HS-5 (cell line): Measurements from ENCODE around the gene MOCOS.

Experiments used
- DNase-seq: peaks from one replicate; pipeline ENCODE4 v3.0.0-alpha.2; 2012; ENCODE audit warnings: low read depth

Gene MOCOS

DNA sequence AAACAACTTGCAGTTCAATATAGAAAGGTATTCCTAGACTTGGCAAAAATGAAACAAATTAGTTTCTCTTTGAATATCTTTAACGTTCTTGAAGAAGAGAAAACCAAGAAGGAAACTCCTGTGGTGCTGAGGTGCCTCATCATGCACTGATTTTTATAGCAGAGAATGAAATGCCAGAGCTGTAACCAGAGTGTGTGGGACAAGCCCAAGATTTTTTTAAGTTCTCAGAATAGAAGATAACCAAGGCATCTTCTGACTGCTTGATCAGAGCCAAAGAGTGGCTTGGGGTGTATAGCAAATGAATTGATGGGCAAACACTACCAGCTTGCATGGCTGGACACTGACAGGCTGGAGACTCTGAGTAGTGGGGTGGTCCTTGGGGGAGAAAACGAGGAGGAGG is 118.1 kb downstream of the MOCOS start:
- DNase-seq, result no peak

GRCh38 chr18:36307513-36307912 is 120.2 kb downstream of the MOCOS start:
- DNase-seq, result no peak

GRCh38 chr18:36308711-36309435 is 121.6 kb downstream of the MOCOS start:
- DNase-seq, result no peak

DNA sequence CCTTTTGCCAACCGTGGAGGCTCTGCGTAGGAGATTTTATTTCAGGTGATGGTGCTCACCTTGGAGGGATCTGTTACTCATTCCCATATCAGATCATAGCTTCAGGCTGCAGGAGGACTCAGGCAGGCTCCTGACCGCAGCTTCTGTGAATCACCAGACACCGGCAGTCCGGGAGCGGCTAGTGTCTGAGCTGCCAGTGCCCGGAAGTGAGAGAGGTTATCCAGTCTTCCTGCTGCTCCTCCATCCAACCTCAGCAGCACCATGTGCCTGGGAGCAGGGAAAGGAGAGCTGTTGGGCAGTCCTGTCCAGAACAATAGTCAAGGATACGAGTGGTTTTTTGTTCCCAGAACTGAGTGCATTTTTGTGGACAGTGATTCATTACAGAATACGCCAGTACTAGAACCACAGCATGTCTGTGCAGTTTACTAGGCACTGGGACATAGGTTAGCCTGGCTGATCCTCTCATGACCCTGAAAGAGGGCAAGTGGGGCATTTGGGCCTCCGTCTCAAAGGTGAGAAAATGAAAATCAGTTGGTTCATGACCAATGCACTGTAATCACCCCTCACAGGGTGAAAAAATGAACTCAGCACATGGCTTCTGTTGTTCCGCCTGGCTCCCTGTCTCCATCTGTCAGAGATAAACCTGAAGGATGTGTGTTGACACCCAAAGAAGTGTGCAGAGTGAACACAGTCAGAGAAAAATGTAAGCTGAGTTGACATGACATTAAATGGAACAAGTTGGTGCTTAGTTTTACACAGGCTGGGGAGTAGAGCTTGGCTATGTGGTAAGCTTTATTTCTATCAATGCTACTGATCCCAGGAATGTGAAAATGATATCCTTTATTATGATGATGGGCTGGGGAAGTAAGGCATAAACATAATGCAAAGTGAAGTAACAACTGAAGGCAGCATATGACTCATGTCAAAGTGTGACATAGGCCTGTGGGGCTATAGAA is 122.4 kb downstream of the MOCOS start:
- peak; percentile 92 for DNase-seq

DNA sequence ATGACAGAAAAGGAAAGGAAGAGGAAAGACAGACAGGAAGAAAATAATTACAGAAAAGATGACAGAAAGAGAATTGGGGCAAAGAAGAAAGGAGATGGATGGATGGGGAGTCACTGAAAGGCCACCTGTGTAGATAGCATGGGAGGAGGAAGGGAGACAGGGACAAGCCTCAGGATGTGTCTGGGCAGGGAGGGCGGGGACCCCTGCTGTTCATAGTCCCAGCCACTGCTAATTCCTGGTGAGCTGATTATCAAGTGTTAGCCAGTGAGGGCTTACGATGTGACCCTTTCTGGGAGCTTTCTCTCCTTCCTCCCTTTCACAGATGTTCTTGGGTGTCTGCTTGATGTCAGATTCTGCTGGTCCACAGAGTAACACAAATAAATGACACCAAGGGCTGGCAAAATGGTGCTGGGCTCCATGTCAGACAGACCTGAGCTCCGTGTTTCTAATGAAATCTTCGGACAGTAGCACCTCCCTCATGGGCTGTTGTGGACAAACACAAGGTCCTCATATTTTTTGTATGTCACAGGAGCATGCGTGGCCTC is 123.8 kb downstream of the MOCOS start:
- no peak for DNase-seq

DNA sequence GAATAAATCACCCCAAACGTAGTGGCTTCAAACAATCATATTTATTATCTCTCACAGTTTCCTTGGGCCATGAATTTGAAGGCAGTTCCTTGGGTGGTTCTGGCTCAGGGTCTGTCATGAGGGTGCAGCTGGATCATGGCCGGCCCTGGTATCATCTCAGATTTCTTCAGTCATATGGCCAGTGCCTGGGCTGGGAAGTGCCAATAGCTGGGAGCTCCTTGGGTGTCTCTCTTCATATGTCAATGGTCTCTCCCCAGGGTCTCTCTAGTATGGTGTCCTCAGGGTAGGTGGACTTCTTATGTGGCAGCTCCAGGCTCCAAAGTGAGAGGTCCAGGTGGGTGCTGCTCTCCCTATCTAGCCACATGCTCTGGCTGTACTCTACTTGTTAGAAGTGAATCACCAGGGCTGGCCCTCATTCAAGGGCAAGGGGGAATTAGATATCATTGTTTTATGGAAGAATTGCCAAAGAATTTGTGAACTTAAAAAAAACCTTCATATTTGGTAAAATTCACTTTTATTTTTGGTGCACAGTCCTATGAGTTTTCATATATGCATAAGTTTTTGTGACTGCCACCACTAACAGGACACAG is 125.6 kb downstream of the MOCOS start:
- DNase-seq, result no peak

GRCh38 chr18:36314098-36314497 is 126.8 kb downstream of the MOCOS start:
- no peak for DNase-seq

- no peak for DNase-seq
Observed at GRCh38 chr18:36314754-36315153, 127.5 kb downstream of the MOCOS start.

GRCh38 chr18:36315736-36316135 is 128.4 kb downstream of the MOCOS start:
- DNase-seq, result no peak

DNA sequence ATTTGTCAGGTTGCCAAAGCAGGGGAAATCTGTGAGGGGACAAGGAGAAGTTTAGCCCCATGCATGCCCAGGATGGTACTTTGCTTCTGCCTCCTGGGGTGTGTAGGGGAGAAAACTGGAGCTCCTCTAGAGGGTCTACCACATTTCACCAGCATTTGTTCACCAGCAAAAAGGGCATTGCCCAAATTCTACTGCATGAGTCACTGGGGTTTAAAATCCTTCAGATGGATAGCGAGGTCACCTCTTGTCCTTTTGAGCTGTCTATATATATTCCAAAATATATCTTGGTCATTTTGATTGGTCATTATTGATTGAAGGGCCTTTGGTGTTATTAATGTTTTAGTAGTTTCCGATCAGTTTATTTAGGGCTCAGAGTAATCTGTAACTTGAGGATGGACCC is 128.9 kb downstream of the MOCOS start:
- no peak for DNase-seq
